Measurements from ENCODE around the gene TRABD.
"Not testable (repeated sequence)": the region's sequence is repeated elsewhere in the genome, so short reads cannot be mapped to it uniquely, and the experiment has no call there.

The TRABD gene

DNA sequence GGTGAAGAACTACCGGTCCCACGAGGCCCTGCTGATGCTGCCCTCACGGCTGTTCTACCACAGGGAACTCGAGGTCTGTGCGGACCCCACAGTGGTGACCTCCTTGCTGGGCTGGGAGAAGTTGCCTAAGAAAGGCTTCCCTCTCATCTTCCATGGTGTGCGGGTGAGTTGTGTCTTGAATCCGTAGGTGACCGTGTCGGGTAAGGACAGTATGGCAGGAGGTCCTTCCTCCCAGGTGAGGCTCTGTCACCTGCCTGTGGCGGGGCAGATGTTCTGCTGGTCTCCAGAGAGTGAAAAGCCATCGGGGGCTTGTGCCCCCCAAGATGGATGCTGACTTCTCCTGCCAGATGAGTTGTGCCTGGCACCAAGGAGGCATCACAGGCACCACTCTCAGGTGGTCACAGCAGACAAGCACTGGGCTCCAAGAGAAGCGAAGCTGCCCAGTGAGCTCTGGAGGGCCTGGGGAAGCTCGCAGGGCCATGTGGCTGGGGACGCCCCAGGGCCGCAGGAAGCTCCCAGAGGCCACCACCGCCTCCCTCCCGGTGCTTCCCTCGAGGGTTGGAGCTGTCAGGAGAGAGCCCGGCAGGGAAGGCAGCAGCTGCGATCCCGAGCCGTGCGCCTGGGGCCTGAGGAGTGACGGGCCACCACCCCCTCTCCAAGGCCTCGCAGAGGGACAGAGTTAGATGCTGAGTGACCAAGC is 32.5 kb upstream of the TRABD start:
- no peak for DNase-seq

DNA sequence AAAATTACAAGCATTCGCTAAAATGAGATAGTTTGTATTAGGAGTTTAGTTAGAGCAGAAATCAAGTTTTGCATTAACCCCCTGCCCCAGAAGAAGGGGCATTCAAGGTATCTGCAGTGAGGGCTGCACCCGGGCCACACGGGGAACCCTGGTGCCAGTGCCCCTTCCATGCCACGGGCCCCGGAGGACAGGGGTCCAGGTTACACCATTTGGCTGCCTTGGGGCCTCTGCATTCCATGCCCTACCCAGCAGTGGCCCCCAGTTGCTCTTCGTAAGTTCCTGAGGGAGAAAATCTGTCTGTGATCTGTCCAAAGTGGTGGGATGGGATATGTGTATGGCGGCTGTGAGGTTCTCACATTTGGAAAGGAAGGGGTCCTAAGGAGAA is 32.0 kb upstream of the TRABD start:
- no peak for DNase-seq

- DNase-seq, result no peak
These were observed 27.9 kb upstream of the TRABD start for GRCh38 chr22:50157709-50158375.

DNA sequence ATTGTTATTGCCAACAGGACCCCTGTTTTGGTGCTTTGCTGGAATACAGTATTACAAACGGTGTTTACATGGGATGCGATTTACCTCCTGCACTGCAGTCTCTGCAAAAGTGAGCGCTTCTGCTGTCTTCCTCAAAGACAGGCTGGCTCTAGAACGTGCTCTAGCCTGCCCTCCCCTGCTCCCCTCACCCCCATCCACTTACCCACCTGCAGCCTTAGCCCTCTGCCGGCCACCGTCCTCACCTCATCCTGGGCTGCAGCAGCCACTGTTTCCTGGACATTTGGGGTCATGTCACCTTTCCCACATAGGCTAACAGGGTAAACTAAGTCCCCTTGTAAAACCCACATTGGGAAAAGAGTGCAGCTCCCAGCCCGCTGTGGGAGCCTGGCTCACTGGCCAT is 24.8 kb upstream of the TRABD start:
- no peak for DNase-seq

DNA sequence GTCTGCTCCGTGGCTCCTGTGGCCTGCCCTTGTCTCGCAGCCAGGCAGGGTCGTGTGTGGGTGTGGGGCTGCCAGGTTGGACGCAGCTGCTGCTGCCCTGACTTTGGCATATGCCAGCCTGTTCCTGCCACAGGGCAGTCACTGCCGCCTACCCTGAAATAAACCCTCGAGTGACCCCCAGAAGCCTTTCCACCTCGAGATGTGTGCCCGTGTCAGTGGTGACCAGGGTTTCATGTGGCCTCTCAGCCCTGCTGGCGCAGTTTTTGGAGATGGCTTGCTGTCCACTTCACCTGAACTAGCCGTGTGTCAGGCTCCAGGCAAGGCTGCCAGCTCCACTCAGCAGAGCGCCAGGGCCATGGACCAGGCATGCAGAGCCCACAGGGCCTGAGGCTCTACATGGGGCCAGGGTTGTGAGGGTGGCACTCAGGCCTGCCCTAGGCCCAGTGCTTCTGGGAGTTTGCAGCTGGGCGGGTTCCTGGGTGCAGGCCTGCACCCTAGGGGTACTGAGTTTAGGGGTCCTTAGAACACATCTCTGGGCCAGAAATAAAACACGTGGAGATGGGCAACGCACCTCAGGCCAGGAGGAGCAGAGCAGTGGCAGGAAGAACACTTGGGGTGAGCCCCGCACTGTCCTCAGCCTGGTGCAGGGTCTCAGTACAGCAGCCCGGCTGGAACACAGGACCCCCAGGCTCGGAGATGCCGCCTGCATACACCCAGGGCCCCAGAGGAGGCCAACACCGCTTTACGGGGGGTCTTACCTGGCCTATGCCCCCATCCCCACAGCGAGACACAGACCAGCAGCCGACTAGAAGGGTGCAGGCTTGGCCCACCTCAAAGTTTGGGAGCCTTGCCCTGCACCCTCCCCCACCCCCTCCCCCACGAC is 24.0 kb upstream of the TRABD start:
- no peak for DNase-seq

DNA sequence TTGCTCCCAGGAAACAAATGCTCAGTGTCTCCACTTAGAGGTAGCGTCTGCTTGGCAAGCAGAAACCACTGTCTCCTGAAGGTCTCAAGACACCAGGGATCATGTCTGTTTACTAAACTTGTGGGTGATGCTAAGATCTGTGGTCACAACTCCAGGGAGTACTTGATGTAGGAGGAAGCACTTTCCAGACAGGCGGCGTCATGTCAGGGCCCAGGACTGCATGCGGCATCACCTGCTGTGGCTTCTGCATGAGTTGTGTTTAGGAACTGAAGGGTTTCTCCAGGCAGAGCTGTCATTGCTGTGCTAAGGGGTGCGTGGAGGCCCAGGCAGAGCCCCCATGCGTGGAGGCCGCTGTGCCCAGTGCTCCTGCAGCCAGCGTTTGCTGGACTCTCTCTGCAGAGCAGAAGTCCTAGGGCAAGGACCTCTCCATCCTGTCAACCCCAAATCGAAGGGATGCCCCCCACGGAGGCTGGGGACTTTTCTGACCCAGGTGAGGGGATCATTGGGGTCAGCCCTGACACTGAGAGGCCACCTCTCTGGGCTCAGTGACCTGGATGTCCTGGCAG is 23.2 kb upstream of the TRABD start:
- DNase-seq, result no peak

DNA sequence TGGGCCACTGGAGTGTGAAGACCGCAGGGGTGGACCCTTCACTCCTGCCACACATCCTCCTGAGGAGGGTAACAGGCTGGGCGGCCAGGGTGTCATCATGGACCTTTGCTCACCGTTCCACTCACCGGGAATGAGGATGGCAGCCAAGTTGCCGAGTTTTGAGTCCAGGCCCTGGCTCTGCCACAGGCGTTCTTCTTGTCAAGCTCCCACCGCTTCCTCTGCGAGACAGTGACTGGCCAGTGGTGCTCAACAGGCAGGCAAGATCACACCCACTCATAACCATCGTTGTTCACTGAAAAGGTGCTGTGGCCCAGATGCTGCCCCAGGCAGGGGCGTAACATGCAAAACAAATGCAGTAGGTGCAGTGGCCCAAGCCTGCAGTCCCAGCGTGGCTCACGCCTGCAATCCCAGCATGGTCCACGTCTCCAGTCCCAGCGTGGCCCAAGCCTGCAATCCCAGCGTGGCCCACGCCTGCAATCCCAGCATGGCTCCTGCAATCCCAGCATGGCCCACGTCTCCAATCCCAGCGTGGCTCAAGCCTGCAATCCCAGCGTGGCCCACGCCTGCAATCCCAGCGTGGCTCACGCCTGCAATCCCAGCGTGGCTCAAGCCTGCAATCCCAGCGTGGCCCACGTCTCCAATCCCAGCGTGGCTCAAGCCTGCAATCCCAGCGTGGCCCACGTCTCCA is 20.1 kb upstream of the TRABD start:
- DNase-seq, result no peak

DNA sequence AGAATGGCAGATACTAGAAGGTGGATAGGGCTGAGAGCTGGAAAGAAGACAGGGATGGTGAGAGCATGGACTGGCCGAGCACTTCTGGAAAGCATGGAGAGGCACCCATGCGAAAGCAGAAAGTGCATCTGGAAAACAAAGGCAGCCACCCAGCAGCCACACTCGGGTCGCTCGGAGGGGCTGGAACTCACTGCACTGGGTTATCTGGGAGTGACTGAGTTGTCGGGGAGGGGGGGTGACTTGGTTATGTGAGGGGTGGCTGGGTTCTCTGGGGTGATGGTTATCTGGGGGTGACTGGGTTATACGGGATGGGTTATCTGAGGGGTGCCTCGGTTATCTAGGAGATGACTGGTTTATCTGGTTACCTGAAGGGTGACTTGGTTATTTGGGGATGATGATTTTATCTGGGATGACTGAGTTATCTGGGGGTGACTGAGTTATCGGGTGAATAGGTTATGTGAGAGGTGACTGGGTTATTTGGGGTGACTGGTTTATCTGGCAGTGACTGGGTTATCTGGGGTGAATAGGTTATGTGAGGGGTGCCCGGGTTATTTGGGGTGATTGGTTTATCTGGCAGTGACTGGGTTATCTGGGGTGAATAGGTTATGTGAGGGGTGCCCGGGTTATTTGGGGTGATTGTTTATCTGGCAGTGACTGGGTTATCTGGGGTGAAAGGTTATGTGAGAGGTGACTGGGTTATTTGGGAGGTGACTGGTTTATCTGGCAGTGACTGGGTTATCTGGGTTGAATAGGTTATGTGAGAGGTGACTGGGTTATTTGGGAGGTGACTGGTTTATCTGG is 17.8 kb upstream of the TRABD start:
- no peak for DNase-seq

DNA sequence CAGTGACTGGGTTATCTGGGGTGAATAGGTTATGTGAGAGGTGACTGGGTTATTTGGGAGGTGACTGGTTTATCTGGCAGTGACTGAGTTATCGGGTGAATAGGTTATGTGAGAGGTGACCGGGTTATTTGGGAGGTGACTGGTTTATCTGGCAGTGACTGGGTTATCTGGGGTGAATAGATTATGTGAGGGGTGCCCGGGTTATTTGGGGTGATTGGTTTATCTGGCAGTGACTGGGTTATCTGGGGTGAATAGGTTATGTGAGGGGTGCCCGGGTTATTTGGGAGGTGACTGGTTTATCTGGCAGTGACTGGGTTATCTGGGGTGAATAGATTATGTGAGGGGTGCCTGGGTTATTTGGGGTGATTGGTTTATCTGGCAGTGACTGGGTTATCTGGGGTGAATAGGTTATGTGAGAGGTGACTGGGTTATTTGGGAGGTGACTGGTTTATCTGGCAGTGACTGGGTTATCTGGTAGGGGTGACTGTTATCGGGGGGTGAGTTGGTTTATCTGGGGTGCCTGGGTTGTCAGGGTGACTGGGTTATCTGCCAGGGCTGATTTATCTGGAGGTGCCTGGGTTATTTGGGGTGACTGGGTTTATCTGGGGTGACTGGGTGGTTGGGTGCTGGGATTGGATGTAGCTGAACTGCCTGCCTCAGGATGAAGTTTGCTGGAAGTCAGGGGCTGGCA is 17.1 kb upstream of the TRABD start:
- DNase-seq, result not testable (repeated sequence)

GRCh38 chr22:50169181-50169759 is 16.4 kb upstream of the TRABD start:
- DNase-seq, result no peak

DNA sequence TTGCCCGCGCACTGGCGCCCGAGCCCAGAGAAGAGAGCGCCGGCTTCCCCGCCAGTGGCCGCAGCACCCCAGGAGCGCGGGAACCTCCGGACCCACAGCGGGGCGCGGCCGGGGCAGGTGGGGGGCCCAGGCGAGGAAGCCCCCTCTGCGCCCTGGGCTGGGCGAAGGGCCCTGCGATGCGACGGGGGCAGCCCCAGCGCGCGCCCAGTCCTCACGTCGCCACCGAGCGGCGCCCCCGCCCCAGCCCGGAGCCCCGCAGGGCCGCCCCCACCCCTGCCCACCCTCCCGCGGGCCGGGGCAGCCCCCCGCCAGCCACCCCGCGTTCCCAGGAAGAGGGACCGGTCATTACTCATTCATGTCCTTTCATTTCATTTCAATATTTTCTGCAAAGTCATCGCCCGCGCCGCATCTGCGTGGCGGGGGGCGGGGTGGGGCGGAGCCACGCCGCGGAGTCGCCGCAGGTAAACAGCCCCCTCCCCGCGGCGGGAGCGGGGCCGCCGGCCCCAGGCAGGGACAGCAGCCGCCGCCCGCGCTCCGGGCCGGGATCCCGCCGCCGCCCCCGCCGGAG is 15.9 kb upstream of the TRABD start:
- DNase-seq, result no peak

DNA sequence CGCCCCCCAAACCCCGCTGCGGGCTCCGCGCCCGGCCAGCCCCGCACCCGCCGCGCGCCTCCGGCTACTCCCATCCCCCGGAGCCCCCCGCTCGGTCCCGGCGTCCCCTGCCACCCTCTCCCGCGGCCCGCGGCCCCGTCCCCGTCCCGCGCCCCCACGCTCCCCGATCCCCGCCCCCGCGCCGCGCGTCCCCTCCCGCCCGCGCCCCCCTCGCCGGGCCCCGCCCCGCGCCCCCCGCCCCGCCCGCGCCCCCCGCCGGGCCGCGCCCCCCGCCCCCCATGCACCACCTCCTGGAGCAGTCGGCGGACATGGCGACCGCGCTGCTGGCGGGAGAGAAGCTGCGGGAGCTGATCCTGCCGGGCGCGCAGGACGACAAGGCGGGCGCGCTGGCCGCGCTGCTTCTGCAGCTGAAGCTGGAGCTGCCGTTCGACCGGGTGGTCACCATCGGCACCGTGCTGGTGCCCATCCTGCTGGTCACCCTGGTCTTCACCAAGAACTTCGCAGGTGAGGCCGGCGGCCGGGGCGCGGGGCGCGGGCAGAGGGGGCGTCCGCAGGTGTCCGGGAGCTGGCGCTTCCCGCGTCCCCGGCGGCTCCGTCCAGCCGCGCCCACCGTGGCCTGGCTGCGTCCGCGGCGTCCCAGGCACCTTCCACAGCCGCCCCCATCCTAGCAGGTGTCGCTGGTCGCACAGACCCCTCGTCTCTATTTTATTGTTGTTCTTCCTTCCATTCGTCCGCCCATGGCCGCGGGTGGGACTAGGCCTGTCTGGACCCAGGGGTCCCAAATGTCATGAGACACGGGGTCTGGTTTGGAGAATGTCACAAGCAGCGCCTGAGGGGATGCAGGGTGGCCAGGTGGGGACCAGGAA is 15.0 kb upstream of the TRABD start, which contains the start of gene PANX2:
Gene PANX2, plus strand, starts transcription at position 279 of the 866 bp plus-strand sequence. Its CDS starts 0 bp downstream, at position 279.
- DNase-seq, result no peak

DNA sequence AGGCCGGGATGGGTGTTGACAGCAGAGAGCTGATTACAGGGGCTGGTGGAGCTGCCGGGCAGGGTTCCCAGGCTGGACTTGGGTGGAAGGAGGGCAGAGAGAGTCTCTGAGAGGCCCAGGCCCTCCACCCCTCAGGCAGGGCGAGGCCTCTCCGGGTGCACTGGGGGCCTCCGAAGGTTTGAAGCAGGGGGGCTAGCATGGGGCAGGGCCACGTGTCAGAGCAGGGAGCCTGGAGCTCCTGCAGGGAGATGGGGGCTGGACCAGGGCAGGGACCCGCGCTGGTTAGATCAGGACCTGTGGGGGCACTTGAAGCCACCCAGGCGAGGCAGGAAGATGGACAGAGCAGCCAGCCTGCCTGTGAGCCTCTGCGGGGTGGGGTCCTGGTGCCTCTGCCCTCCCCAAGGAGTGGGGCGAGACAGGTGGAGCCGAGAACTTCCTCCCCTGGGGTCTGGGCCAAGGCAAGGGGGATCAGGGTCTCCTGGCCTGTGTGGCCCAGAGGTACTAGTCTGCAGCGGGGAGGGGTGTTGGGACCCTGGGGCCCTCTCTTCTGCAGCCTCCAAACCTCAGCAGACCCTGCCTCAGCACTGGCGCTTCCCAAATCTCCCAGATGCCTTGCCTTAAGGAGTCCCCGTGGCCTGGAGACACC is 14.3 kb upstream of the TRABD start:
- DNase-seq, result no peak

DNA sequence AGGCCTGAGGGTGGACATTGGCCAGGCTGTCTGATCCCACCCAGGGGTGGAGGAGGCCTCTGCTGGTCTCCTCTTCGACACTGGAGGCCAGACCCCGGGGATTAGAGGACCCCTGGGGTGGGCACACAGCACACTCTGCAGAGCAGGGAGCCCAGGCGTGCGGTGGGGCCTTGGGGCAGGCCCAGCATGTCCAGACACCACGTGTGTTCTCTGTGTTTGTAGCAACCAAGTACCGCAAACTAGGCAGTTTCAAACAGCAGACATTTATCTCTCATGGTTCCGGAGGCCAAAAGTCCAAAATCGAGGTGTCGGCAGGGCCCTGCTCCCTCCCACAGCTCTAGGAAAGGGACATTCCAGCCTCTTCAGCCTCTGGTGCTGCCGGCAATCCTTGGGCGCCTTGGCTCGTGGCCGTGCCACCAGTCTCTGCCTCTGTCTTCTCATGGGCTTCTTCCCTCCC is 13.7 kb upstream of the TRABD start:
- no peak for DNase-seq

DNA sequence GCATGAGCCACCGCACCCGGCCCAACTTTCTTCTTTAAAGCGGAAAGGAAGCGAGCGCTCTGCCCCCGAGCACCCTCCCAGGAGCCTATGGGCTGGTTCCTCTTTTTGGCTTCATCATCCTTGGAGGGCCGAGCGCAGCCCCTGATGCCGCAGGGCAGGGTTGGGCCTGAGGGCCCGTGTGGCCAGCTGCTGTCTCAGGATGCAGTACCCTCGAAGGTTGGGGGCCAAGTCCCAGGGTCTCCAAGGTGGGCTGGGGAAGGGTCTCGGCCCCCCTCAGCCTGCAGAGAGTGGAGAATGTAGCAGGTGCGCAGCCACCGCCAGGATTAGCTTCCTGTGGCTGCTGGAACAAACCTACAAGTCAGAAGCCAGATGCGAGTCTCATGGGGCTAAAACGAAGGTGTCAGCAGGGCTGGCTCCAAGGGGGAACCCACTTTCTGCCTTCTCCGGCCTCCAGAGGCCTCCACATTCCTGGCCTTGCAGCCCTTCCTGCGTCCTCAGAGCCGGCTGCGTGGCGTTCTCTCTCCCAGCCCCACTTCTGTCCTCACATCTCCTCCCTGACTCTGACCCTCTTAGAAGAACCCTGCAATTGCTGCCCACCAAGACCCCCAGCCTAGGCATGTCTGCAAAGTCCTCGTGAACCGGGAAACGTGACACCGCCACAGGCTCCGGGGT is 12.3 kb upstream of the TRABD start:
- no peak for DNase-seq

GRCh38 chr22:50173983-50174355 is 11.7 kb upstream of the TRABD start:
- no peak for DNase-seq

GRCh38 chr22:50174382-50175190 is 11.1 kb upstream of the TRABD start:
- DNase-seq, result no peak

DNA sequence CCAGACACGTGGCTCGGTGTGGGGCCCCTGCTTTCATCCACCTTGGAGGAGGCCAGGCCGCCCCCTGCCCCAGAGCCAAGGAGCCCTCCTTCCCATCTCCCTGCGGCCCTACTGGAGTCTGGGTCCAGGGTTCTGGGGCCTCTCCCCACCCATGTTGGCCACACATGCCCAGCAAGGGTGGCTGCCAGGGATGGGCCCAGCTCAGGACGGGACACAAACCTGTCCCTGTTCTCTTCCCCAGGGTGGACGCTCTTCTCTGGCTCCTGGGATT is 10.6 kb upstream of the TRABD start:
- no peak for DNase-seq
